ENCODE results near the gene STK4. TPM values are rescaled to one million over a fixed set of nuclear protein-coding genes. Genes with fewer than 3 reads are reported as not detected.

STK4 gene
- total RNA-seq, 2 experiments from 2014 or later = 265 to 277 TPM

DNA sequence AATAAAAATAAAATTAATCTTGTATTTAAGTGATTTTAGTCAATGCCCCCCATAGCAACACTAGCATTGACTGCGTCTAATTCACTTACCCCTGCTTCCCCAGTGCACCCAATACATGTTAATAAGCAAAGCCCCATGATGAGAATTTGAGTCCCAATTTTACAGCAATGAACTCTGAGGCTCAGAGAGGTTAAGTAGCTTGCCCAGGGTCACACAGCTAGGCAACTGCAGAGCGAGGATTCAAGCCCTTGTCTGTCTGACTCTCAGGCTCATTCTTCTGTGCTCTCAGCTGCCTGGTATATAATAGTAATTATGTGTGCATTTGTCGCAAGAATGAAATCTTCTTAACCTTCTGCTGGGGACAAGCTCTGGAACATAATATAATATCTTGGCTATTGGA is 48.0 kb upstream of the STK4 start:
- no peak overlapping the region for H3K4me3 Mint-ChIP-seq
- ATAC-seq (ENCODE audit: poor library complexity) (no peak), DNase-seq (no peak)
- Histone ChIP-seq H3K9me3 (ENCODE audit: control insufficient read depth in 1 of 2, insufficient read depth in 1 of 2, low read length in 2 of 2) (no peaks in the 10 kb centered on the region), H3K27ac (ENCODE audit: low read depth in 1 of 2, low read length in 2 of 2) (no peak overlapping the region), H3K4me1 (ENCODE audit: insufficient read depth, low read length) (peaks cover 3% of the 10 kb centered on the region), H3K27me3 (ENCODE audit: control insufficient read depth in 1 of 2, insufficient read depth in 2 of 2, low read length in 2 of 2) (no peaks in the 10 kb centered on the region), H3K4me3 (ENCODE audit: low read length) (no peak overlapping the region), H3K36me3 (ENCODE audit: insufficient read depth, low read length) (peaks cover 16% of the 10 kb centered on the region)
- CTCF ChIA-PET = no interaction called here
- intact Hi-C loops (cut with DNase I, micrococcal nuclease) = no loop called here
- no peaks in the 10 kb centered on the region for H3K9me3 Mint-ChIP-seq
- H3K27ac Mint-ChIP-seq = no peak overlapping the region
- TF ChIP-seq, protein P1, sequence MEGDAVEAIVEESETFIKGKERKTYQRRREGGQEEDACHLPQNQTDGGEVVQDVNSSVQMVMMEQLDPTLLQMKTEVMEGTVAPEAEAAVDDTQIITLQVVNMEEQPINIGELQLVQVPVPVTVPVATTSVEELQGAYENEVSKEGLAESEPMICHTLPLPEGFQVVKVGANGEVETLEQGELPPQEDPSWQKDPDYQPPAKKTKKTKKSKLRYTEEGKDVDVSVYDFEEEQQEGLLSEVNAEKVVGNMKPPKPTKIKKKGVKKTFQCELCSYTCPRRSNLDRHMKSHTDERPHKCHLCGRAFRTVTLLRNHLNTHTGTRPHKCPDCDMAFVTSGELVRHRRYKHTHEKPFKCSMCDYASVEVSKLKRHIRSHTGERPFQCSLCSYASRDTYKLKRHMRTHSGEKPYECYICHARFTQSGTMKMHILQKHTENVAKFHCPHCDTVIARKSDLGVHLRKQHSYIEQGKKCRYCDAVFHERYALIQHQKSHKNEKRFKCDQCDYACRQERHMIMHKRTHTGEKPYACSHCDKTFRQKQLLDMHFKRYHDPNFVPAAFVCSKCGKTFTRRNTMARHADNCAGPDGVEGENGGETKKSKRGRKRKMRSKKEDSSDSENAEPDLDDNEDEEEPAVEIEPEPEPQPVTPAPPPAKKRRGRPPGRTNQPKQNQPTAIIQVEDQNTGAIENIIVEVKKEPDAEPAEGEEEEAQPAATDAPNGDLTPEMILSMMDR (IDR thresholded peaks at IDR 0.05) = no peak
- POLR2A ChIA-PET = interaction anchor here (1.4 kb wide), 1 partner anchor 33 kb away, joined by 3 read pairs; the partner anchor contains the start of gene YWHAB
- H3K27me3 Mint-ChIP-seq = no peaks in the 10 kb centered on the region
- peaks cover 16% of the 10 kb centered on the region for H3K36me3 Mint-ChIP-seq (ENCODE audit: low read depth)
- peaks cover 17% of the 10 kb centered on the region for H3K4me1 Mint-ChIP-seq (ENCODE audit: low read depth)

DNA sequence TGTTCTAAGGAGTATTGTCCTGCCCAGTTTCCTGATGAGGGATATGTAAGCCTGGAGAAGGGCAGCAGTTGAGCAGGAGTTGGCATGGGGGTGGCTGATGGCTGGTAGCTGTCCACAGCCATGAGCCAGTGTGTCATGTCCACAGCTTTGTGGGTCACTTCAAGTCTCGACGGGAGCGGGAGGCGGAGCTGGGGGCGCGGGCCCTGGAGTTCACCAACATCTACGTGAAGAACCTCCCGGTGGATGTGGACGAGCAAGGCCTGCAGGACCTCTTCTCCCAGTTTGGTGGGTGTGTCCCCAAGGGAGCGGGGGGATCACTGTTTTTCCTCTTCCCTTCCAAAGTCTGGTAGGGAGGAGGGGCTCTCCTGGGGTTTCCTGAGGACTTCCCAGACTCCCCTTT is 47.6 kb upstream of the STK4 start:
- CTCF ChIA-PET = no interaction called here
- ATAC-seq (ENCODE audit: poor library complexity) (no peak), DNase-seq (no peak)
- no peak overlapping the region for H3K4me3 ChIP-seq (ENCODE audit: low read length)
- no peaks in the 10 kb centered on the region for H3K27me3 Mint-ChIP-seq
- peaks cover 13% of the 10 kb centered on the region for H3K4me1 Mint-ChIP-seq (ENCODE audit: low read depth)
- TF ChIP-seq, protein P1 (IDR thresholded peaks at IDR 0.05) = no peak
- no peak overlapping the region for H3K27ac Mint-ChIP-seq
- peaks cover 3% of the 10 kb centered on the region for H3K4me1 ChIP-seq (ENCODE audit: insufficient read depth, low read length)
- POLR2A ChIA-PET = no interaction called here
- no peak overlapping the region for H3K27ac ChIP-seq (ENCODE audit: low read depth in 1 of 2, low read length in 2 of 2)
- no peaks in the 10 kb centered on the region for H3K9me3 Mint-ChIP-seq
- no peak overlapping the region for H3K4me3 Mint-ChIP-seq
- no peaks in the 10 kb centered on the region for H3K27me3 ChIP-seq (ENCODE audit: control insufficient read depth in 1 of 2, insufficient read depth in 2 of 2, low read length in 2 of 2)
- H3K9me3 ChIP-seq (ENCODE audit: control insufficient read depth in 1 of 2, insufficient read depth in 1 of 2, low read length in 2 of 2) = no peaks in the 10 kb centered on the region
- intact Hi-C loops (cut with DNase I, micrococcal nuclease) = no loop called here
- H3K36me3 Mint-ChIP-seq (ENCODE audit: low read depth) = peaks cover 21% of the 10 kb centered on the region
- peaks cover 18% of the 10 kb centered on the region for H3K36me3 ChIP-seq (ENCODE audit: insufficient read depth, low read length)

DNA sequence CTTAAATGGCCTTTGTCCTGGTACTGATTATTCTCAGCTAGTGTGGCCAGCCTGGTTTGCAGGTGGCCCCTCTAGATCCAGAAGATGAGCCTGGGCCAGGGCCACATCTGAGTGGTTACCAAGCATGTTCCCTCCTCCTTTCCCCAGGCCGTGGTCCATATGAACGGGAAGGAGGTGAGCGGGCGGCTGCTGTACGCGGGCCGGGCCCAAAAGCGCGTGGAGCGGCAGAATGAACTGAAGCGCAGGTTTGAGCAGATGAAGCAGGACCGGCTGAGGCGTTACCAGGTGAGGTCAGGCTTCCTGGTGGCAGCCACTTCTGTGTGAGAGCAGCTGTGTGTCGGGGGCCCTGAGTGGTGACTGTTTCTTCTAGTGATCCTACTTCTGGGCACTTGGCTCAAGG is 44.9 kb upstream of the STK4 start:
- H3K4me1 ChIP-seq (ENCODE audit: insufficient read depth, low read length) = no peaks in the 10 kb centered on the region
- no peak overlapping the region for H3K4me3 ChIP-seq (ENCODE audit: low read length)
- Mint-ChIP-seq H3K27me3 (no peaks in the 10 kb centered on the region), H3K4me3 (no peak overlapping the region), H3K4me1 (ENCODE audit: low read depth) (no peaks in the 10 kb centered on the region), H3K36me3 (ENCODE audit: low read depth) (peaks cover 24% of the 10 kb centered on the region), H3K27ac (no peak overlapping the region), H3K9me3 (no peaks in the 10 kb centered on the region)
- no peak overlapping the region for H3K27ac ChIP-seq (ENCODE audit: low read depth in 1 of 2, low read length in 2 of 2)
- H3K9me3 ChIP-seq (ENCODE audit: control insufficient read depth in 1 of 2, insufficient read depth in 1 of 2, low read length in 2 of 2) = no peaks in the 10 kb centered on the region
- ChIA-PET POLR2A (interaction anchor here (0.6 kb wide), 1 partner anchor 26 kb away, joined by 3 read pairs; no protein-coding TSS in a partner anchor), CTCF (no interaction called here)
- TF ChIP-seq, protein P1 (IDR thresholded peaks at IDR 0.05) = no peak
- H3K27me3 ChIP-seq (ENCODE audit: control insufficient read depth in 1 of 2, insufficient read depth in 2 of 2, low read length in 2 of 2) = no peaks in the 10 kb centered on the region
- H3K36me3 ChIP-seq (ENCODE audit: insufficient read depth, low read length) = peaks cover 25% of the 10 kb centered on the region
- DNase-seq (no peak), ATAC-seq (ENCODE audit: poor library complexity) (no peak)
- intact Hi-C loops (cut with DNase I, micrococcal nuclease) = no loop called here

Measured in CD4-positive, alpha-beta T cell (primary cell).